KOPT-K1 (cell line): Measurements from ENCODE around the gene DCDC1.

Source experiments
- H3K27ac ChIP-seq: fragments of 200-600 bp; sonication (generic); 2 replicates; pipeline ENCODE4 v1.5.1; 2016; ENCODE audit warnings: antibody characterized with exemption, mild to moderate bottlenecking, low read depth, low read length; ENCODE audit not compliant: poor library complexity, severe bottlenecking
- H3K36me3 ChIP-seq: fragments of 200-600 bp; sonication (generic); 2 replicates; pipeline ENCODE4 v1.5.1; 2017; ENCODE audit warnings: antibody characterized with exemption, mild to moderate bottlenecking, low read length, moderate library complexity; ENCODE audit not compliant: insufficient read depth
- H3K9me3 ChIP-seq: fragments of 200-600 bp; sonication (generic); 2 replicates; pipeline ENCODE4 v1.5.1; 2017; ENCODE audit warnings: antibody characterized with exemption, low read length, mild to moderate bottlenecking; ENCODE audit not compliant: insufficient read depth, poor library complexity, severe bottlenecking

DCDC1 gene

GRCh38 chr11:30917266-30917665 lies 452.3 kb downstream of the DCDC1 start:
- no peak overlapping the region for H3K27ac ChIP-seq
- H3K9me3 ChIP-seq, result no peaks in the 10 kb centered on the region
- no peaks in the 10 kb centered on the region for H3K36me3 ChIP-seq

GRCh38 chr11:30916764-30917163 lies 452.8 kb downstream of the DCDC1 start:
- H3K36me3 ChIP-seq, result no peaks in the 10 kb centered on the region
- H3K27ac ChIP-seq, result no peak overlapping the region
- no peaks in the 10 kb centered on the region for H3K9me3 ChIP-seq

- no peaks in the 10 kb centered on the region for H3K9me3 ChIP-seq
- no peaks in the 10 kb centered on the region for H3K36me3 ChIP-seq
- no peak overlapping the region for H3K27ac ChIP-seq
Observed at GRCh38 chr11:30914143-30914762, 455.3 kb downstream of the DCDC1 start.

GRCh38 chr11:30911247-30911646 lies 458.3 kb downstream of the DCDC1 start:
- Histone ChIP-seq H3K9me3 (no peaks in the 10 kb centered on the region), H3K27ac (no peak overlapping the region), H3K36me3 (no peaks in the 10 kb centered on the region)

GRCh38 chr11:30908857-30909256 lies 460.7 kb downstream of the DCDC1 start:
- Histone ChIP-seq H3K27ac (no peak overlapping the region), H3K36me3 (no peaks in the 10 kb centered on the region), H3K9me3 (no peaks in the 10 kb centered on the region)

GRCh38 chr11:30908272-30908671 lies 461.3 kb downstream of the DCDC1 start:
- Histone ChIP-seq H3K27ac (no peak overlapping the region), H3K36me3 (no peaks in the 10 kb centered on the region), H3K9me3 (no peaks in the 10 kb centered on the region)

GRCh38 chr11:30902929-30903328 lies 466.6 kb downstream of the DCDC1 start:
- Histone ChIP-seq H3K36me3 (no peaks in the 10 kb centered on the region), H3K9me3 (no peaks in the 10 kb centered on the region), H3K27ac (no peak overlapping the region)

- Histone ChIP-seq H3K27ac (no peak overlapping the region), H3K9me3 (no peaks in the 10 kb centered on the region), H3K36me3 (no peaks in the 10 kb centered on the region)
Observed at GRCh38 chr11:30895046-30895445, 474.5 kb downstream of the DCDC1 start.

- no peak overlapping the region for H3K27ac ChIP-seq
- no peaks in the 10 kb centered on the region for H3K36me3 ChIP-seq
- H3K9me3 ChIP-seq, result no peaks in the 10 kb centered on the region
Observed at GRCh38 chr11:30893318-30893717, 476.2 kb downstream of the DCDC1 start.

- no peak overlapping the region for H3K27ac ChIP-seq
- no peaks in the 10 kb centered on the region for H3K9me3 ChIP-seq
- H3K36me3 ChIP-seq, result no peaks in the 10 kb centered on the region
Observed at GRCh38 chr11:30889143-30889794, 480.3 kb downstream of the DCDC1 start.

- Histone ChIP-seq H3K27ac (no peak overlapping the region), H3K9me3 (no peaks in the 10 kb centered on the region)
Observed at GRCh38 chr11:30879322-30880005, 490.1 kb downstream of the DCDC1 start.

GRCh38 chr11:30878400-30878799 lies 491.1 kb downstream of the DCDC1 start:
- Histone ChIP-seq H3K9me3 (no peaks in the 10 kb centered on the region), H3K27ac (no peak overlapping the region), H3K36me3 (no peaks in the 10 kb centered on the region)

More at GRCh38 chr11:30879322-30880005, 490.1 kb downstream of the DCDC1 start:
- no peaks in the 10 kb centered on the region for H3K36me3 ChIP-seq

GRCh38 chr11:30876663-30877396 lies 492.7 kb downstream of the DCDC1 start:
- Histone ChIP-seq H3K27ac (no peak overlapping the region), H3K9me3 (no peaks in the 10 kb centered on the region), H3K36me3 (no peaks in the 10 kb centered on the region)

- Histone ChIP-seq H3K27ac (no peak overlapping the region), H3K9me3 (no peaks in the 10 kb centered on the region), H3K36me3 (no peaks in the 10 kb centered on the region)
Observed at GRCh38 chr11:30876228-30876627, 493.3 kb downstream of the DCDC1 start.

GRCh38 chr11:30875806-30876205 lies 493.7 kb downstream of the DCDC1 start:
- no peaks in the 10 kb centered on the region for H3K9me3 ChIP-seq
- H3K36me3 ChIP-seq, result no peaks in the 10 kb centered on the region
- no peak overlapping the region for H3K27ac ChIP-seq
